NCI-H526 (cell line): ENCODE measurements around the gene MUC2.

ENCODE experiments used
- DNase-seq, 2 experiments: peaks; one replicate each; lab custom pipeline; 2025; lab: John Stamatoyannopoulos, UW

MUC2 gene

GRCh38 chr11:1072116-1072820, 2.4 kb upstream of the MUC2 start:
- DNase-seq: no peak

- no peak for DNase-seq
These were observed 1.8 kb upstream of the MUC2 start for GRCh38 chr11:1072821-1073231.

- DNase-seq: no peak
These were observed 1.4 kb upstream of the MUC2 start for GRCh38 chr11:1073261-1073724.

- DNase-seq: no peak
These were observed 827 bp upstream of the MUC2 start for GRCh38 chr11:1073851-1074243.

GRCh38 chr11:1075341-1075911, 752 bp downstream of the MUC2 start:
- no peak for DNase-seq

GRCh38 chr11:1076061-1076665, 1.5 kb downstream of the MUC2 start:
- no peak for DNase-seq

GRCh38 chr11:1077033-1077416, 2.4 kb downstream of the MUC2 start:
- DNase-seq: no peak

GRCh38 chr11:1077417-1078119, 2.9 kb downstream of the MUC2 start:
- no peak for DNase-seq

- DNase-seq: peak in 1 of 2 experiments; percentile 57
These were observed 3.5 kb downstream of the MUC2 start for GRCh38 chr11:1078191-1078601.

GRCh38 chr11:1081601-1082311, 7.1 kb downstream of the MUC2 start:
- DNase-seq: no peak

GRCh38 chr11:1082346-1082727, 7.7 kb downstream of the MUC2 start:
- no peak for DNase-seq

- DNase-seq: no peak
These were observed 8.3 kb downstream of the MUC2 start for GRCh38 chr11:1082728-1083620.

- DNase-seq: no peak
These were observed 9.2 kb downstream of the MUC2 start for GRCh38 chr11:1083621-1084551.

GRCh38 chr11:1084561-1085439, 10.1 kb downstream of the MUC2 start:
- peak in 1 of 2 experiments; percentile 28 for DNase-seq

GRCh38 chr11:1085440-1086170, 10.9 kb downstream of the MUC2 start:
- no peak for DNase-seq

GRCh38 chr11:1086171-1087102, 11.8 kb downstream of the MUC2 start:
- DNase-seq: no peak

- DNase-seq: no peak
These were observed 12.7 kb downstream of the MUC2 start for GRCh38 chr11:1087279-1087960.
